K562 (cell line): ENCODE data around the gene CAPN7. TPM values are rescaled to one million over a fixed set of nuclear protein-coding genes. Genes with fewer than 3 reads are reported as not detected.
A peak's percentile ranks its signal among the peaks of the same experiment; 100 is the strongest.

Experiments
- CBX1 ChIP-seq: sonication (generic); IDR thresholded peaks from 2 replicates; pipeline ENCODE4 v1.6.1; 2016; ENCODE audit warnings: antibody characterized with exemption, low read depth, mild to moderate bottlenecking
- ETV6 ChIP-seq, 3 experiments: fragments of 150-350 bp in 1 of 3; sonication (generic) in 1 of 3; formaldehyde crosslinking in 1 of 3; IDR thresholded peaks; 2 replicates each; pipeline versions ENCODE4 v1.6.1 to v1.8.0; 2014 to 2022; ENCODE audit warnings: borderline replicate concordance in 2 of 3, low read depth in 2 of 3, antibody characterized with exemption in 1 of 3, low read length in 1 of 3, mild to moderate bottlenecking in 1 of 3, missing genetic modification reagents in 1 of 3
- FOXP1 ChIP-seq: sonication (generic); formaldehyde crosslinking; IDR thresholded peaks from 2 replicates; pipeline ENCODE4 v1.8.0; 2022; ENCODE audit warnings: mild to moderate bottlenecking, missing genetic modification reagents
- GTF3C2 ChIP-seq: IDR thresholded peaks from 3 replicates; pipeline ENCODE4 v1.6.1; 2011; ENCODE audit warnings: borderline replicate concordance, mild to moderate bottlenecking, moderate library complexity; ENCODE audit not compliant: insufficient read length; ENCODE audit errors: extremely low read depth
- HMGXB4 ChIP-seq: sonication (generic); formaldehyde crosslinking; IDR thresholded peaks from 2 replicates; pipeline ENCODE4 v1.8.1; 2023; ENCODE audit warnings: mild to moderate bottlenecking, missing genetic modification reagents
- KDM5B ChIP-seq: fragments of 200-600 bp; sonication (generic); IDR thresholded peaks from 2 replicates; pipeline ENCODE4 v1.6.1; 2012; ENCODE audit warnings: low read depth, mild to moderate bottlenecking, moderate library complexity, low read length, control low read depth, inconsistent platforms; ENCODE audit not compliant: insufficient replicate concordance
- MAZ ChIP-seq, 2 experiments: fragments of 450-650 bp in 1 of 2; sonication (generic) in 1 of 2; formaldehyde crosslinking; IDR thresholded peaks in 1 of 2; conservative IDR thresholded peaks in 1 of 2; 2 replicates each; pipeline versions ENCODE4 v1.4.0 to v1.5.0; 2020; ENCODE audit warnings: mild to moderate bottlenecking in 1 of 2, missing genetic modification reagents in 1 of 2
- MITF ChIP-seq: IDR thresholded peaks from 2 replicates; pipeline ENCODE4 v1.6.1; 2014; ENCODE audit warnings: antibody characterized with exemption
- NR2C1 ChIP-seq, 2 experiments: fragments of 450-650 bp; IDR thresholded peaks; 2 replicates each; pipeline ENCODE4 v1.6.1; 2017; ENCODE audit warnings: mild to moderate bottlenecking in 2 of 2, antibody characterized with exemption in 1 of 2, inconsistent platforms in 1 of 2, missing compliant biosample characterization in 1 of 2, missing genetic modification characterization in 1 of 2
- RAD51 ChIP-seq: fragments of 450-650 bp; IDR thresholded peaks from 2 replicates; pipeline ENCODE4 v1.7.1; 2016; ENCODE audit warnings: low read depth, mild to moderate bottlenecking, borderline replicate concordance
- RB1 ChIP-seq: fragments of 450-650 bp; IDR thresholded peaks from 2 replicates; pipeline ENCODE4 v1.6.1; 2017; ENCODE audit warnings: low read depth, mild to moderate bottlenecking
- RCOR1 ChIP-seq, 2 experiments: IDR thresholded peaks; 2 replicates each; pipeline ENCODE4 v1.6.1; 2012; ENCODE audit warnings: low read depth in 2 of 2, low read length in 2 of 2, borderline replicate concordance in 1 of 2, improper control_type of control experiment in 1 of 2
- TAF9B ChIP-seq: fragments of 450-650 bp; IDR thresholded peaks from 2 replicates; pipeline ENCODE4 v1.6.1; 2018; ENCODE audit warnings: mild to moderate bottlenecking; ENCODE audit not compliant: partially characterized antibody
- TEAD1 ChIP-seq, 2 experiments: fragments of 450-650 bp in 1 of 2; sonication (generic) in 1 of 2; formaldehyde crosslinking; IDR thresholded peaks; 2 replicates each; pipeline versions ENCODE4 v1.4.0 to v1.8.0; 2020 to 2022; ENCODE audit warnings: mild to moderate bottlenecking in 2 of 2, missing genetic modification reagents in 1 of 2
- polyA plus RNA-seq, 8 experiments: library from polyadenylated mRNA; depleted of rRNA in 4 of 8; stranded (reverse) in 5 of 8; unstranded in 3 of 8; fragments of >200 nt; fragmentation: Nextera tagmentation in 2 of 8; fragmentation: Illumina TruSeq in 1 of 8; extraction: Ambion mirVana in 2 of 8; extraction: Trizol in 1 of 8; gene quantifications; 2 replicates each; pipeline versions ENCODE4 v1.2.1 to v1.2.3, GENCODE V29; 2011 to 2014; ENCODE audit warnings: inconsistent platforms in 1 of 8, missing spikeins in 1 of 8
- total RNA-seq, 7 experiments: library from RNA; depleted of rRNA in 6 of 7; stranded (reverse); fragments of >200 nt in 6 of 7; fragmentation: Illumina TruSeq in 2 of 7; extraction: Trizol in 2 of 7; gene quantifications; 2 replicates each; pipeline versions ENCODE4 v1.2.1 to v1.2.3, GENCODE V29; 2011 to 2021; ENCODE audit warnings: low replicate concordance in 1 of 7
- TF ChIP-seq, protein P1 (sequence below): fragments of 450-650 bp; IDR thresholded peaks from one replicate; pipeline ENCODE4 v1.6.1; 2018; ENCODE audit warnings: mild to moderate bottlenecking, moderate library complexity; ENCODE audit not compliant: partially characterized antibody

The CAPN7 gene
- total and polyA plus RNA-seq, 9 of the 15 experiments (the other 6 are each of a cell fraction or from before 2014, with no cell fraction given) = 6.5 to 42.7 (median 32.7) TPM

GRCh38 chr3:15269091-15269989, 63.3 kb downstream of the CAPN7 start (continued):
- TF ChIP-seq, protein P1, sequence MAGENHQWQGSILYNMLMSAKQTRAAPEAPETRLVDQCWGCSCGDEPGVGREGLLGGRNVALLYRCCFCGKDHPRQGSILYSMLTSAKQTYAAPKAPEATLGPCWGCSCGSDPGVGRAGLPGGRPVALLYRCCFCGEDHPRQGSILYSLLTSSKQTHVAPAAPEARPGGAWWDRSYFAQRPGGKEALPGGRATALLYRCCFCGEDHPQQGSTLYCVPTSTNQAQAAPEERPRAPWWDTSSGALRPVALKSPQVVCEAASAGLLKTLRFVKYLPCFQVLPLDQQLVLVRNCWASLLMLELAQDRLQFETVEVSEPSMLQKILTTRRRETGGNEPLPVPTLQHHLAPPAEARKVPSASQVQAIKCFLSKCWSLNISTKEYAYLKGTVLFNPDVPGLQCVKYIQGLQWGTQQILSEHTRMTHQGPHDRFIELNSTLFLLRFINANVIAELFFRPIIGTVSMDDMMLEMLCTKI = no peak
- TF ChIP-seq GTF3C2 (no peak), RAD51 (no peak), NR2C1 (IDR thresholded peaks at IDR 0.05) (no peak), NR2C1 (tag; IDR thresholded peaks at IDR 0.05) (no peak; the same call in 1 of the 2 replicates), MITF (peak; percentile 88), FOXP1 (peak; percentile 85; the same call in 1 of the 2 replicates), RB1 (peak; percentile 70), KDM5B (peak; percentile 82), RCOR1 (IDR thresholded peaks at IDR 0.05; ENCODE audit: borderline replicate concordance in 1 of 2, low read depth in 2 of 2, low read length in 2 of 2) (peak in 1 of 2 experiments; percentile 96; a peak in 3 of 4 replicates), HMGXB4 (no peak), MAZ (CRISPR knock-in tag; conservative IDR thresholded peaks at IDR 0.05 in 1 of 2, IDR thresholded peaks at IDR 0.05 in 1 of 2) (peak in 1 of 2 experiments; percentile 79; a peak in 3 of 4 replicates), ETV6 (IDR thresholded peaks at IDR 0.05; ENCODE audit: borderline replicate concordance in 1 of 2, low read depth in 2 of 2, low read length in 1 of 2) (no peak), ETV6 (CRISPR knock-in tag; IDR thresholded peaks at IDR 0.05; ENCODE audit: borderline replicate concordance) (no peak), TAF9B (peak; percentile 95), CBX1 (no peak), TEAD1 (CRISPR knock-in tag; IDR thresholded peaks at IDR 0.05) (peak; percentile 26 to 90; a peak in 3 of 4 replicates)
